ENCODE data around the gene CPA2.
"Not testable (repeated sequence)": the region's sequence is repeated elsewhere in the genome, so short reads cannot be mapped to it uniquely, and the experiment has no call there.

CPA2 gene

DNA sequence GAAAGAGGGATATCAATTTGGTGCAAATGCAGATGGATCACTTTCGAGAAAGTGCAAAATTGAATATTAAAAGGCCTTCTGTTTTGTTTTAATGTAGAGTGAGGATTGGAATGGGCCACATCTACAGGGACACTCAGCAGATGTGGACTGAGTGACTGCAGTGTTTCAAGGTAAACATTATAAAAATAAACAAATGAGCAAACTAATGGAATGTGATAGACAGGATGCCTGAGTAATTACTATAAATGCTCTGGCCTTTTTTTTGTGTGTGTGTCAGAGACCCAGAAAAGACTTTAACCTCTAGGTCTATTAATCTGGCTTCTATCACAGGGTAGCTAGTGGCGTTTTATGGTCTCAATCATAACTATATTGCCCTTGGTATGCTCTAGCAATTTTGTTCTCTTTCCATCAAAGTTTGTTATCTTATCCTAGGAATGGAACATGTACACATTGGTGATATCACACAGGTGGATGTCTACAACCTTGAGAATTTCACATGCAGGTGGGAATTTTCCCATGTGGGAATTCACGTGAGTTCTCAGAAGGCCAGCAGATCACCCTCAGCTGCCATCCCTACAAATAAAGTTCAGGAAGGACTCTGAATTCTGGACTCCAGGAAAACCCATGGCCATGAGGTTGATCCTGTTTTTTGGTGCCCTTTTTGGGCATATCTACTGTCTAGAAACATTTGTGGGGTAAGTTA is at the start of gene CPA2:
TSS of gene CPA2 (plus strand) at position 606 of the 703 bp plus-strand sequence. CDS start at position 625, 19 bp downstream.
- no peak for DNase-seq

GRCh38 chr7:130218806-130219620 is 47.6 kb upstream of the CPA2 start:
- DNase-seq: no peak

GRCh38 chr7:130219871-130220270 is 46.8 kb upstream of the CPA2 start:
- no peak for DNase-seq

DNA sequence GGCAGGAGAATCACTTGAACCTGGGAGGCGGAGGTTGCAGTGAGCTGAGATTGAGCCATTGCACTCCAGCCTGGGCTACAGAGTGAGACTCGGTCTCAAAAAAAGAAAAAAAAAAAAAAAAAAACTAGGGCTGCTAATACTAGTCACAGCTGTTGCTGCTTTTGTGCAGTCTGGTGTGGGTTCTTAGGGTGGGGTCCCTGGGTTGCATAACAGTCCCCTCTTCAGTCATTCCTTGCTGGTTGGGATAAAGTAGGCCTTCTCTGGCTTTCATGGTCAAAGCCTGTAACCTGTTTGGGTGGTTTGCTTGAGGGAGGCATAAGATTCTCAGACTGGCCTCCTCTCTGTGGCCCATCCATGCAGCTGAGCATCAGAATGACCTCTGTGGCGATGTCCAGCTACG is 44.9 kb upstream of the CPA2 start:
- no peak for DNase-seq

- DNase-seq: no peak
Observed at GRCh38 chr7:130223646-130224045, 43.0 kb upstream of the CPA2 start.

DNA sequence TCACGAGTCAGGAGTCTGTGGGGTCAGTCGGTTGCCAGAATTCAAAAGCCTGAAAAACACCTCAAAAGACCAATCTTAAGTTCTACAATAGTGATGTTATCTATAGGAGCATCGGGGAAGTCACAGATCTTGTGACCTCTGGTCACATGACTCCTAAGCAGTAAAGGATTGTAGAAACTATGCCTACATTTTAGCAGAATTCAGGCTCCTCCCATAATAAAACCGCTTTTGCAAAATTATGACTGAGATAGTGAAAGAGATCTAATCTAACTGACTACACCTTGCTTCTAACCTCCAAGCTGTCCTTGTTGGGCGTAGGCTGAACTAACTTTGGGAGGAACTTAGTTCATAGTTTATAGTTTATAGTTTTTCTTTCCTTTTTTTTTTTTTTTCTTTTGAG is 42.5 kb upstream of the CPA2 start:
- no peak for DNase-seq

DNA sequence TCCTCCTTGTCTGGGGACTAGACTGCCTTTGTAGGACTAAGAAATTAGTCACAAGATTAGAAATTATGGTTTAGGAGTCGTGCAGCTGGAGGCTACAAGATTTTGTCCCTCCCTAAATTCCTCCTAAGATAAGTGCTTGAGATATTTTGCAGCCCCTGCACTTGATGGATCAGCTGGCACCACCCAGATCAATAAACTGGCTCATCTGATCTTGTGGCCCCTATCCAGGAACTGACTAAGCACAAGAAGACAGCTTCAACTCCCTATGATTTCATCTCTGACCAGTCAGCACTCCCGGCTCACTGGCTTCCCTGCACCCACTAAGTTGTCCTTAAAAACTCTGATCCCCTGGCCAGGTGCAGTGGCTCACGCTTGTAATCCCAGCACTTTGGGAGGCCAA is 41.7 kb upstream of the CPA2 start:
- DNase-seq: not testable (repeated sequence)

DNA sequence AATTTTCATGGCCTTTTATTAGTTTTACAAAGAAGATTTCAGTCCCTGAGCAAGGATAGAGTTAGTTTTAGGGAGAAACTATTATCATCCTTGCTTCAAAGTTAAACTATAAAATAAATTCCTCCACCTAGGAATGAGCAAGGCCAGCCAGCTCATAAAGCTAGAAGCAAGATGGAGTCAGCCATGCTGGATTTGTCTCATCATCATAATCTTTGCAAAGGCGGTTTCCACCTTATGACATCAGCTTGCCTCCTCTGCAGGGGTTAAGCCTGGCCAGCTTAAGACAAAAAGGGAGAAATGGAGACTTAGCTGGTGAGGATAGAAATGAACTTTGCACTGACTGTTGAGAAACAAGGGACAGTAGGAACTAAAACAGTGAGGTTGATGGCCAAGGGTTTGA is 40.3 kb upstream of the CPA2 start:
- DNase-seq: no peak

- no peak for DNase-seq
Observed at GRCh38 chr7:130227883-130228575, 38.6 kb upstream of the CPA2 start.

DNA sequence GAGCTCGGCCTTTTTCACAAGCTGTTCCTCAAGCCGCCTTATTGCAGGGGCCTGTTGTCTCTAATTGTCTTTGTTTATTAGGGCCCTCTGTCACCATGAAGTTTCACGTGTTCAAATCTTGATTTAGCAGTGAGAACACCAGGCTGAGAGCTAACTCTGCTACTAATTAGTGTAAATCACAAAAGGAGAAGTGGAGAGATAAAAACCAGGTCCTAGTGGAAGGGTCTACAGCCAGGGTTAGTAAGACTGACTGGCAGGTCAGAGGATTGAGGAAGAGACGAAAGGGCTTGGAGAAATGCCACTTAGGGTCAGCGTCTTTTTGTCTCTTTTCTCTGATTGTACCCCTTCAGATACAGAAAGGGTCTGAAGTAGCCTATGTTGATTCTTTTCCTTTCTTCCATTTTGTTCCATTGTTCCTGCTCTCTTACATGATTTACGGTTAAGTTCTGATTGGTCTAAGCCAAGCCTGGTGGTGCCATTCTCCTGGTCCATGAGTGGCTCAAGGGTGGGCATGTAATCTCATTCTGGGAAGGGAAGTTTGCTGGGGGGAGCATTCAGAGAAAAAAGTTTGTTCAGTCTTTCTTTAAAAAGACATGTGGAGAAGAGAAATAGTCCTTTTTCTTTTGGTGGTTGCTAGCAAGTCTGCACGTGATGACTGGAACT is 37.7 kb upstream of the CPA2 start:
- DNase-seq: no peak

GRCh38 chr7:130229981-130230380 is 36.7 kb upstream of the CPA2 start:
- DNase-seq: not testable (repeated sequence)

GRCh38 chr7:130231792-130232191 is 34.9 kb upstream of the CPA2 start:
- no peak for DNase-seq

DNA sequence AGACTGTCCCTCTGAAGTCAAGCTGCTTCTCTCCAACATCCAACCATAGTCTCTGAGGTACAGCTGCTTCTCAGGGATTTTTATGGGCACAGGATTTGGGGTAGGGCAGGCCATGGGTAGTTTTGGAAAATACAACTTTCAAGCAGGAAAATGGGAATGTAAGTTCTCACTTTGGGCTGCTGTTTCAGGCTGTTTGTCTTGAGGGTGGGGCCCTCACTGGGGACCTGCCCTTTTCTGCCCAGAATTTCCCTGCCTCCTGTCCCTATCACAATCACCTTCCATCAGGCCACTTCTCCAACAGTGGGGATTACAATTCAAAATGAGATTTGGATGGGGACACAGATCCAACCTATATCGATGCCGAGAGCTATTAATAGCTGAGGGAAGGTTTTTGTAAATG is 34.5 kb upstream of the CPA2 start:
- DNase-seq: no peak

- DNase-seq: no peak
Observed at GRCh38 chr7:130234078-130234477, 32.6 kb upstream of the CPA2 start.

- not testable (repeated sequence) for DNase-seq
Observed at GRCh38 chr7:130236361-130236760, 30.3 kb upstream of the CPA2 start.

DNA sequence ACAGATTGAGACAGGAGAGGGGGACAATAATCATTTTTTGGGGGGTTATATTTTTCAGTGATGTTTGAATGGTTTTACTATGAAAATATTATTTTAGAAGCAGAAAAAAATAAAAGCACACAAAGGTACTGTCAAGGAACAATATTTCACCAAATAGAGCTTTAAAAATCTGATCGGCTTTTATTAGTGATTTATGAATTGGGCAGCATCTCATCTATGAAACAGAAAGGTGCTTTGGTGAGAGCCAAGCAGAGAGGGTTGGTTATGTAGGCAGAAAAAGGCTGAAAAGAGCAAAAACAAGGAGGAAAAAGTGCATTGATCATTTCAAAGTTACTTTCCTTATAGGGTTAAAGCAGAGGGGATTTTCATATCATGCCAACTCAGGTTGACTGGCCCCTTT is 26.4 kb upstream of the CPA2 start:
- DNase-seq: no peak

- DNase-seq: no peak
Observed at GRCh38 chr7:130242198-130243014, 24.3 kb upstream of the CPA2 start.

DNA sequence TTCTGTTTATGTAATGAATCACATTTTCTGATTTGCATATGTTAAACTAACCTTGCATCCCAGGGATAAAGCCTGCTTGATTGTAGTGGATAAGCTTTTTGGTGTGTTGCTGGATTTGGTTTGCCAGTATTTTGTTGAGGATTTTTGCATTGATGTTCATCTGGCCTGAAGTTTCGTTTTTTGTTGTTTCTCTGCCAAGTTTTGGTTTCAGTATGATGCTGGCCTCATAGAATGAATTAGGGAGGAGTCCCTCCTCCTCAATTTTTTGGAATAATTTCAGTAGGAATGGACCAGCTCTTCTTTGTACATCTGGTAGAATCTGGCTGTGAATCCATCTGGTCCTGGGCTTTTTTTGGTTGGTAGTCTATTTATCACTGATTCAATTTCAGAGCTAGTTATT is 23.2 kb upstream of the CPA2 start:
- DNase-seq: not testable (repeated sequence)

GRCh38 chr7:130246491-130246890 is 20.2 kb upstream of the CPA2 start:
- DNase-seq: not testable (repeated sequence)

GRCh38 chr7:130248842-130249241 is 17.8 kb upstream of the CPA2 start:
- not testable (repeated sequence) for DNase-seq

DNA sequence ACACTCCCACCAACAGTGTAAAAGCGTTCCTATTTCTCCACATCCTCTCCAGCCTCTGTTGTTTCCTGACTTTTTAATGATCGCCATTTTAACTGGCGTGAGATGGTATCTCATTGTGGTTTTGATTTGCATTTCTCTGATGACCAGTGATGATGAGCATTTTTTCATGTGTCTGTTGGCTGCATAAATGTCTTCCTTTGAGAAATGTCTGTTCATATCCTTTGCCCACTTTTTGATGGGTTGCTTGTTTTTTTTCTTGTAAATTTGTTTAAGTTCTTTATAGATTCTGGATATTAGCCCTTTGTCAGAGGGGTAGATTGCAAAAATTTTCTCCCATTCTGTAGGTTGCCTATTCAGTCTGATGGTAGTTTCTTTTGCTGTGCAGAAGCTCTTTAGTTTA is 17.0 kb upstream of the CPA2 start:
- DNase-seq: not testable (repeated sequence)

- no peak for DNase-seq
Observed at GRCh38 chr7:130254555-130254954, 12.1 kb upstream of the CPA2 start.

All from cortex of kidney (tissue), 1 donor.